HG03139 (cell line): Measurements from ENCODE around the gene ACAD11.

Experiments used
- ATAC-seq: cut with Tn5 transposase; IDR thresholded peaks from one replicate; pipeline ENCODE4 v1.9.1; 2021; ENCODE audit not compliant: unreplicated experiment

The ACAD11 gene

DNA sequence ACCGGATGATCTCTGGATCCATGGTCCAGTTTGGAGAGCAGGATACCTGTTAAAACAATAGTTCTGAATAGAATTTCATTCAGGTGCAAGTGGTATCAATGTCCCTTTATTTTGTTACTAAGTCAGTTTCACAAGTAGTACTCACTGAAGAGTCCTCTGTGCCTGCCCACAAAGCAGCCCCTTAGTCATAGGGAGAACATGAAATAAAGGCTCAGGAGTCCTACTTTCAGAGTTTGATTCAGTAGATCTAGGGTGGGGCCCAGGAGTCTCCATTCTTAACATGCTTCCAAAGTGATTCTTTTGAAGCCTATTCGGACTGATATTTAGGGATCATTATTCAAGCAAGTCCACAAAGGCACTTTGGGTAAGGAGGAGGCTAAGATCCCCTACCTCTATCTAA, 142.3 kb downstream of the ACAD11 start:
- ATAC-seq: no peak

DNA sequence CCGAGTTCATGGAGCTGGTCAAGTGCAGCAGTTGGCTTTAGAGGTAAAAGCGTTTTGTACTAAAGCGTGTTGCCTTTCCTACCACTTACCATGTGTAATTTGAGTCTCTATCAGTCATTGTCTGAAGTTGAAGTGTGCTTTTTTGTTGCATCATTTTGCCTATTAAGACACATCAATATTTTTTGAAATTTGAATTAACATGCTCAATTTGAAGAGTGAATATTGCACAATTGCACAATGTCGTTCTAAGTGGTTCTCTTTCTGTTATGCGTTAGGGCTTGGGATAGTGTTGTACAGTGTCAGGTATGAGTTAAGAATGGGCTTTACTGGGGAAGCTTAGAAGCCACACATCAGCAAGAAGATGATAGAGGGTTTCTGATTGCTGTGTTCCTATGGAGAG, 146.6 kb downstream of the ACAD11 start:
- no peak for ATAC-seq

DNA sequence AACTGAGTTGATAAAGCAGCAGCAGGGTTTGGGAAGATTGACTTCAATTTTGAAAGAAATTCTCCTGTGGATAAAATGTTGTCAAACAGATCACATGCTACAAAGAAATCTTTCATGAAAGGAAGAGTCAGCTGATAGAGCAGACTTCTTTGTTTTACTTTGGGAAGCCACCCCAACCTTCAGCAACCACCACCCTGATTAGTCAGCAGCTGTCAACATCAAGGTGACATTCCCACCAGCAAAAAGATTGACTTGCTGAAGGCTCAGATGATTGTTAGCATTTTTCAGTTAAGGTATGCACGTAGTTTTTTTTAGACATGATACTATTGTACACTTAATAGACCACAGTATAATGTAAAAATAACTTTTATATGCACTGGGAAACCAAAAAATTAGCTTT, 150.1 kb downstream of the ACAD11 start:
- no peak for ATAC-seq

DNA sequence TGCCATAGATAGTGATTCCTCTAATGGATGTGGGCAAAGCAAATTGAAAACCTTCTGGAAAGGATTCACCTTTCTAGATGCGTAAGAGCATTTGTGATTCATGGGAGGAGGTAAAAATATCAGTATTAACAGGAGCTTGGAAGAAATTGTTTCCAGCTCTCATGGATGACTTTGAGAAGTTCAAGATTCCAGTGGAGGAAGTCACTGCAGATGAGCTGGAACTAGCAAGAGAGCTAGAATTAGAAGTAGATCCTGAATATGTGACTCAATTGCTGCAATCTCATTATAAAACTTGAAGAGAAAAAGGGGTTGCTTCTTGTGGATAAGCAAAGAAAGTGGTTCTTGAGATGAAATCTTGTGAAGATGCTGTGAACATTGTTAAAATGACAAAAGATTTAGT, 150.5 kb downstream of the ACAD11 start:
- no peak for ATAC-seq
